T47D (cell line): ENCODE measurements around the gene ZNF329.

ENCODE experiments used
- DNase-seq, 2 experiments: peaks; one replicate each; pipeline versions ENCODE4 v3.0.0 to v3.0.0-alpha.2; 2011 to 2012; ENCODE audit warnings: low read depth in 1 of 2, low spot score in 1 of 2
- JUND ChIP-seq: IDR thresholded peaks from 2 replicates; pipeline ENCODE4 v1.6.1; 2012; ENCODE audit warnings: low read depth
- in situ Hi-C: cut with HindIII; loops from 2 replicates; pipeline ENCODE4 v1.10.0; 2016; ENCODE audit warnings: low sequenced_read_pairs, low pct_unique_long_range_greater_than_20kb

Gene ZNF329

DNA sequence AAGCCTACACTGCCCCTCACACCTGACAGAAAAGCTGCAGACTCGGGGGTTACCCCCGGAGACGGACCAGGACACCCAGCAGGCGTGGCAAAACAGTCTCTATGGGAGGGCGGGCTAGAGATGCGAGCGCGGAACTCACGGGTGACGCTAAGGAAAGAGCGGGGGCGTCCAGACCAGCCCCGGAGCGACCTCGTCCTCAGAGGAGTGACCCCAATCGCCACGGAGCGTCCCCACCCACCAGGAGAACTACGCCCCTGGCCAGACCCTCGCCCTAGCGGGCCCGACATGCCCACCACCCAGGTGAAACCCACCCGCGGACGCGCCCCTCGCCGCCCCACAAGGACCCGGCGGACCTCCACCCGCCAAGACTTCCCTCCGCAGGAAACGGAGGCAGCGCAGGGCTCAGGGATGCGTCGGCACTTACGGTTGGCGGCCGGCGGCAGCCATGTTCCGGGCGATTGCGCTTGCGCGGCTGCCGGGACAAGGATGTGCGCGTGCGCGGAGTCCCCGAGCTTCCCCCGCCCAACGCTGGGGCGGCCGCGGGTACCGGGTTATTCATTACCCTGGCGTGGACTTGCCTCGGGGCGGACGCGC, at the start of gene ZNF329:
Gene ZNF329, minus strand, starts transcription at position 462 of the 594 bp plus-strand sequence. CDS start 21,286 bp downstream, outside the sequence.
- TF ChIP-seq JUND = peak; percentile 26; the same call in 1 of the 2 replicates
- in situ Hi-C loops = no loop called here
- peak; percentile 64 to 86 for DNase-seq

DNA sequence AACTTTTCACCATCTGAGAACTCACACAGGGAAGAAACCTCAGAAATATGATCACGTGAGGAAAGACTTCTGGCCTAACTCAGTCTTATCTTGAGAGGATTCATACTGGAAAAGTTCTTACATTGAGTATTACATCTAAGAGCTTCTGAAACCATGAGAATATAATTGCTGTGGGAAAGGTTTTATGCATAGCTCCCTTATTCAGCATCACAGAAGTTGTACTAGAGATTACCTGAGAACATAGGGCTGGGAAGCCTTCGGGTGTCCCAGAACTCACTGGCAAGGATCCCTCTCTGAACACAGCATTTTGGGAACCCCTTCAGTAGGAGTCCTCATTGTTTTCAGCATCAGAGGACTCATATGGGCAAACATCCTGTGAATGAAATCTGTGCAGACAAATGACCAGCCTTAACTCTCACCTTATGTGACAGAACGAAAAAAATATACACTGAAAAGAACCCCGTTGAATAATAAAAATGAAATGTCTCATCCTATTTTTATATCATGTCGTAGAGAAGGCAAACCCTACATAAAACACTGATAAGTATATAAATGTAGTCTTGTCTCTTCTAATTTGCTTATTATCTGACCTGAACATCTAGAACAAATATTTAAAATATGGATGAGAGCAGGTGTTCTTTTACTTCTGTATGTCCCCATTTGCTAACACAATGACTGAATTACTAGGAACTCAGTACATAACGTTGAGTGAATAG, 46.5 kb upstream of the ZNF329 start:
- peak in 1 of 2 experiments; percentile 42 for DNase-seq

DNA sequence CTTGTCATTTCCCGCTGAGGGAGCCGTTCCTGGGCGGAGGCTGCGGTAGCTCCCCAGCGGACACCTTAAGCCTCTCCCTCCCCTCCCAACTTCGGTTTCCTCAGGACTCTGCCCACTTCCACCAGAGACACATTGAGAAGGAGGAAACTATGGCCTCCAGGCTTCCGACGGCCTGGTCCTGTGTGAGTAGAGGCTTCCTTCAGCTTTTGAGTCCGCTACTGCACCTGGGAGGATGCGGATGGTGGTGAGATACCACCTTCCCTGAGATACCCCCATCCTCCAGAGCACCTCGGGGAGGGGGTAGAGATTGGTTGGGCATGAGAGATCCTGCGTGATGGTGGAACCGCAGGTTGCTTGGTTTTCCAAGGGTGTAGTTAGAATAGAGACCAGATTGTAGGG, 33.2 kb upstream of the ZNF329 start:
- TF ChIP-seq JUND = no peak
- no peak for DNase-seq
- in situ Hi-C loops = no loop called here

More for the DNA sequence above, 46.5 kb upstream of the ZNF329 start:
- TF ChIP-seq JUND = no peak
- in situ Hi-C loops = no loop called here

DNA sequence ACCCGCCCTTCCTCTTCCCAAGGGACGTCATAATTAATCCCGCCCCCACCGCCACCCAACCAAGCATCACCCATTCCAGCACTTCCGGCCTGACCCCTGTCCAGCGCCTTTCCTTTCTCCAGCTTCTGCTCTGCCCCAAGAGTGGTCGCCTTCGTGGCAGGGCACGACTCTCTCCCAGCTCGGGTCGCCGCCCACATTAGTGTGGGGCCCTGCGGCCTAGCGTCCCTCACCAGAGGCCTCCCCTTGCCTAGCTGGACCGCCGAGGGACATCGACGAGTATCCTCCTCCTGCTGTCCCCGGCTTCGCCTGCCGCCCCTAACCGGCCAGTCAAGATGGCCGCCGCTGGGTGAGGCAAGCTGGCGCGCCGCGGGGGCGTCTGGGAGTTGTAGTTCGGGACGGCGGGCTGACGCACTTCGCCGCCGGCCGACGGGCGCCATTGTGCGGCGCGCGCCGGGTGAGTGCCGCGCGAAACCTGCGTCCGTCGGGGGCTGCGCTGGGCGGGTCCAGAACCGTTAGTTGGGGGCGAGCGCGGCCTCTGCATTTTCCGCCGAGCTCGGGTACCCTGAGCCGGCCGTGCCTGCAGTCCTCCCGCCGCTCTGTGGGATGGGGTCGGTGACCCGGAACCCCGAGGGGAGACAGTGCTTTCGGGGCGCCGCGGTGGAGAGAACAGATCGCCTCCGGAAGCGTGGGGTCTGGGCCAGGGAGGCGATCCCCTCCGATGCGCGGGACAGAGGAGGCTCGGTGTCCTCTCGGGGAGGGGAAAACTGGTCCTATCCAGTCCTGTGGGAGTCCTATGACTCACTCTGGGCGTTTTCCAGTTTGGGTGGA, 32.6 kb upstream of the ZNF329 start, which contains the start of gene ZNF274:
Gene ZNF274, plus strand, starts transcription at position 73 of the 828 bp plus-strand sequence. CDS start 905 bp downstream, outside the sequence.
- peak; percentile 31; the same call in 1 of the 2 replicates for TF ChIP-seq JUND
- DNase-seq = peak; percentile 73 to 93
- in situ Hi-C loops = no loop called here

DNA sequence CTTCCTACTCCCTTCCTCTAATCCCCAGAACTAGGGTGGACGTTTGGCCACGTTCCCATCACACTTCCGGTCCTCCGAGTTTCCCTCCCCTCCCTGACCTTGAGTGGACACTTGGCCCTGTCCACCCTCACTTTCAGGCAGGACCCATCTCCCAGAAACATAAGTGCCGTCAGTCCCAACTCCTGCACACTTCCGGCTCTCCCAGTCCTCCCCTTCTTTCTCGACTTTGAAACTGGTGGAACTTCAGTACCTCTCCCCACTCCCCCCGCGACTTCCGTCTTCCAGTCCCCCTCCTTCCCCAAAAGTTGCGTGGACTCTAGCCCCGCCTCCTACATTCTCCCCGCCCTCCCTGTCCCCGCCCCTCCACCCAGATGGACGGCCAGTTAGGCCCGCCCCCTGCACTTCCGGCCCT, 32.0 kb upstream of the ZNF329 start:
- TF ChIP-seq JUND = no peak
- in situ Hi-C loops = no loop called here
- DNase-seq = peak; percentile 81 to 95

DNA sequence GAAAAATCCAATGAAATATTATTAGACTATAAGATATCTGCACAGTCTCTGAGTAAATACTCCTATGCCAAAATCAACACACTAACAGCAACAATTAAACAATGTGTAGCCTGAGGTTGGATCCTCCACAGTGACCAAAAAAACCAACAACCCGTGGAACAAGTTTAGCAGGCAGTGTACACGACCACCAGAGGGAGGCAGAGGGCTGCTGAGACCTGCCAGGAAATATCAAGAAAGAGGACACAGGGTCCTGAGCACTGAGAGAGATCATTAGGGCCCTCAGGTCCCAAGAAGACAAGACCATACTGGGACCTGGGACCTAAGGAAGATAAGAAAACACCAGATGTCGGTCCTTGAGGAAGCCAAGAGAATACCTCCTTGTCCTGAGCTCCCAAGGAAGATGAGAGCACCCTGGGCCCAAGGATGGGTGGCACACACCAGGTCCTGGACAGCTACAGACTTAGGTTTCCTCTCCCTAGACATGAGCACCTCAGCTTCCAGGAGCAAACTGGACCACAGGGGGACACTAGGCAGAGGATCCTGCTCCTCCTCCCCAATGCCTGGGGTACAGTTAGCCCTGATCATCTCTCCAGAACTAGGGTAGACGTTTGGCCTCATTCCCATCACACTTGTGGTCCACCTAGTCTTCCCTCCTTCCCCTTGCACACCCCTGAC, 31.4 kb upstream of the ZNF329 start:
- peak in 1 of 2 experiments; percentile 96 for DNase-seq
- no peak for TF ChIP-seq JUND
- in situ Hi-C loops = no loop called here

DNA sequence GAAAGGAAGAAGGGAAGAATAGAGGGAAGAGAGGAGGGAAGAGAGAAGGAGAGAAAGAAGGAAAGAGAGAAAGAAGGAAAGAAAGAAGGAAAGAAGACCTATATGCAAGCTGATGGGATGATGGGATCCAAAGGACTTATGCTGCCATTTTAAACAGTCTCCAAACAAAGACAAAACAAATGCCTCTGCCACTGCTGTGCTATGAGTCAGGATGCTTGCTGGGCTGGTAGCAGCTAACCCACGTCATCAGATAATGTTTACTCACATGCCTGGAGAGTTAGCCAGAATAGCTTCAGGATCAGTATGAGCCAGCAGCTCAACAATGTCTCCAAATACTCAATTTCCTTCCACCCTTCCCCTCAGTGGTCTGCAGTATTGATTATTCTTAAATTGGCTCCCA, 20.3 kb upstream of the ZNF329 start:
- in situ Hi-C loops = no loop called here

DNA sequence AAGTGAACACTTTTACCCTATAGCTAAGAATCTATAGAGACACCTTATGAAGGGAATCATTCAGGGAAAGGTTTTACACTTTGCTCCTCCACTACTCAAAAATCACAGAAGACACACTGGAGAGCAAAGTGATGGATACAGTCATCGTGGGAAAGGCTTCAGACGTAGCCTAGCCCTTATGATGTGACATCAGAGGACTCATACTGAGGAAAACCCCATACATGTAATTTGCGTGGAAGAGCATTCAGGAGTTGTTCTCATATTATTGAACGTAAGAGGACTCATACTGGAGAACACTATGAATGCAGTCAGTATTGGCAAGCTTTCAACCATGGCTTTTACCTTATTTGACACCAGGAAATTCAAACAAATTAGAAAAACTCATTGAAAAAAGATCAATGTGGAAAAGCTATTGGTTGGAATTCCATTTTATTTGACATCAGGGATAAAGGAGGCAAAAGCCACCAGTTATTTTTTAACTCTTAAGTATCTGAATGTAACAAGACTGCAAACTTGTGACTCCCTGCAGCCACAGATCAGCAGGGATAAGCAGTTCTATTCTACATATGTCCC, 16.2 kb upstream of the ZNF329 start:
- DNase-seq = no peak
- TF ChIP-seq JUND = no peak
- in situ Hi-C loops = no loop called here

More for the DNA sequence above, 20.3 kb upstream of the ZNF329 start:
- no peak for TF ChIP-seq JUND
- DNase-seq = peak in 1 of 2 experiments; percentile 38

DNA sequence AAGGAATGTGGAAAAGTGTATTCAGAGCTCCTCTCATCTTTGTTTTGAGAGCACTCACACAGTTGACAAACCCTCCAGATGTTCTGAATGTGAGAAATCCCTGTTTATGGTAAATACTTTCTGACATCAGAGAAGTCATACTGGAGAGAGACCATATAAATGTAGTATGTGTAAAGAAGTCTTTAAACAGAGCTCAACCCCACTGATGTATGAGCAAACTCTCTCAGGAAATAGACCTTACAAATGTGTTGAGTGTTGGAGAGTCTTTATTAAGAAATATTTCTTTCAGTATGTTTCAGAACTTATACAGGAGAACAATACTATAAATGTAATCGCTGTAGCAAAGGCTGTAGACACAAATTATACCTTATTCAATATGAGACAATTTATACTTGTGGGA, 15.7 kb upstream of the ZNF329 start:
- DNase-seq = no peak
- no peak for TF ChIP-seq JUND
- in situ Hi-C loops = no loop called here

DNA sequence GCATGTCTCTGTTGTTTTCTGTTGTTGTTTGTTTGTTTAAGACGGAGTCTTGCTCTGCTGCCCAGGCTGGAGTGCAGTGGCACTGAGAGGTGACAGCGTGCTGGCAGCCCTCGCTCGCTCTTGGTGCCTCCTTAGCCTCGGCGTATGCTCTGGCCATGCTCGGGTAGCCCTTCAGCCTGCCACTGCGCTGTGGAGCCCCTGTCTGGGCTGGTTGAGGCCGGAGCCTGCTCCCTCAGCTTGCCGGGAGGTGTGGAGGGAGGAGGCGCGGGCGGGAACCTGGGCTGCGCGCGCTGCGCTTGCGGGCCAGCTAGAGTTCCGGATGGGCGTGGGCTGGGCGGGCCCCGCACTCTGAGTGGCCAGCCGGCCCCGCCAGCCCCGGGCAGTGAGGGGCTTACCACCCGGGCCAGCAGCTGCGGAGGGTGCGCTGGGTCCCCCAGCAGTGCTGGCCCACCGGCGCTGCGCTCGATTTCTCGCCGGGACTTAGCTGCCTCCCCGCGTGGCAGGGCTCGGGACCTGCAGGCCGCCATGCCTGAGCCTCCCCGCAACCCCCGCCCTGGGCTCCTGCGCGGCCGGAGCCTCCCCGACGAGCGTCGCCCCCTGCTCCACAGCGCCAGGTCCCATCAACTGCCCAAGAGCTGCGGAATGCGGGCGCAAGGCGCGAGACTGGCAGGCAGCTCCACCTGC, 6.6 kb upstream of the ZNF329 start:
- in situ Hi-C loops = no loop called here
- no peak for TF ChIP-seq JUND
- no peak for DNase-seq
